WTC11 (cell line): ENCODE results near the gene SEMA4D. TPM values are rescaled to one million over a fixed set of nuclear protein-coding genes. Genes with fewer than 3 reads are reported as not detected.
A peak's percentile ranks its signal among the peaks of the same experiment; 100 is the strongest.

Source experiments
- ATAC-seq: fragments of 200-7000 bp; cut with Tn5 transposase; 2 replicates; pipeline ENCODE4 v1.10.0; 2021; ENCODE audit warnings: mild to moderate bottlenecking, moderate library complexity
- CTCF ChIA-PET: fragments of 300-600 bp; sonication (Branson Sonifier 250); formaldehyde crosslinking; loops from one replicate; lab custom pipeline; 2021; ENCODE audit warnings: antibody characterized with exemption; lab: Charles Lee
- POLR2A ChIA-PET: fragments of 350-600 bp; sonication (Branson Sonifier 250); formaldehyde crosslinking; loops from one replicate; lab custom pipeline; 2021; ENCODE audit warnings: antibody characterized with exemption; lab: Charles Lee
- DNase-seq: peaks from one replicate; pipeline ENCODE4 v3.0.0; 2021; ENCODE audit warnings: low spot score
- H3K27ac Mint-ChIP-seq: 2 replicates; pipeline ENCODE4 v1.8.0; 2021; ENCODE audit warnings: mixed read lengths
- H3K27me3 Mint-ChIP-seq: 2 replicates; pipeline ENCODE4 v1.8.0; 2021; ENCODE audit warnings: low read depth, mild to moderate bottlenecking, moderate library complexity, mixed read lengths
- H3K36me3 Mint-ChIP-seq: 2 replicates; pipeline ENCODE4 v1.8.0; 2021; ENCODE audit warnings: mixed read lengths
- H3K4me1 Mint-ChIP-seq: 2 replicates; pipeline ENCODE4 v1.8.0; 2022; ENCODE audit warnings: mixed read lengths
- H3K4me3 Mint-ChIP-seq: 2 replicates; pipeline ENCODE4 v1.8.0; 2021; ENCODE audit warnings: mild to moderate bottlenecking, moderate library complexity, mixed read lengths
- H3K9me3 Mint-ChIP-seq: 2 replicates; pipeline ENCODE4 v1.8.0; 2021; ENCODE audit warnings: mixed read lengths
- CREB1 ChIP-seq: sonication (generic); formaldehyde crosslinking; IDR thresholded peaks from 2 replicates; pipeline ENCODE4 v1.8.0; 2023; ENCODE audit warnings: mild to moderate bottlenecking, missing genetic modification reagents
- EMX1 ChIP-seq: fragments of 250-450 bp; sonication (Bioruptor Pico); IDR thresholded peaks from 2 replicates; pipeline ENCODE4 v1.8.0; 2021; ENCODE audit warnings: mild to moderate bottlenecking
- ETV6 ChIP-seq: sonication (generic); formaldehyde crosslinking; IDR thresholded peaks from 2 replicates; pipeline ENCODE4 v1.8.1; 2022; ENCODE audit warnings: mild to moderate bottlenecking, missing genetic modification reagents
- FOXK1 ChIP-seq: sonication (generic); formaldehyde crosslinking; IDR thresholded peaks from 2 replicates; pipeline ENCODE4 v1.8.0; 2022; ENCODE audit warnings: mild to moderate bottlenecking, moderate library complexity, missing genetic modification reagents
- GTF2I ChIP-seq: fragments of 250-450 bp; sonication (Bioruptor Pico); conservative IDR thresholded peaks from 2 replicates; pipeline ENCODE4 v1.4.0; 2021; ENCODE audit warnings: mild to moderate bottlenecking
- HMGA2 ChIP-seq: fragments of 250-450 bp; sonication (Bioruptor Pico); IDR thresholded peaks from 2 replicates; pipeline ENCODE4 v1.4.0; 2021; ENCODE audit warnings: mild to moderate bottlenecking, moderate library complexity
- JUN ChIP-seq: sonication (generic); formaldehyde crosslinking; IDR thresholded peaks from 2 replicates; pipeline ENCODE4 v1.8.0; 2023; ENCODE audit warnings: mild to moderate bottlenecking, missing genetic modification reagents
- NFYB ChIP-seq: sonication (generic); formaldehyde crosslinking; conservative IDR thresholded peaks from 2 replicates; pipeline ENCODE4 v1.8.0; 2022; ENCODE audit warnings: low read depth, missing genetic modification reagents
- OVOL2 ChIP-seq: fragments of 250-450 bp; sonication (Bioruptor Pico); IDR thresholded peaks from 2 replicates; pipeline ENCODE4 v1.9.0; 2021; ENCODE audit warnings: mild to moderate bottlenecking, borderline replicate concordance
- SP1 ChIP-seq: sonication (generic); formaldehyde crosslinking; conservative IDR thresholded peaks from 2 replicates; pipeline ENCODE4 v1.8.1; 2022; ENCODE audit warnings: missing genetic modification reagents
- ZBTB43 ChIP-seq: sonication (generic); formaldehyde crosslinking; IDR thresholded peaks from 2 replicates; pipeline ENCODE4 v1.8.1; 2023; ENCODE audit warnings: mild to moderate bottlenecking, missing genetic modification reagents
- ZNF219 ChIP-seq: sonication (generic); formaldehyde crosslinking; IDR thresholded peaks from 2 replicates; pipeline ENCODE4 v1.8.0; 2023; ENCODE audit warnings: missing genetic modification reagents, mild to moderate bottlenecking, borderline replicate concordance
- ZNF317 ChIP-seq: sonication (generic); formaldehyde crosslinking; IDR thresholded peaks from 2 replicates; pipeline ENCODE4 v1.8.1; 2023; ENCODE audit warnings: low read depth, mild to moderate bottlenecking, moderate library complexity, missing genetic modification reagents, borderline replicate concordance
- ZNF416 ChIP-seq: fragments of 250-450 bp; sonication (Bioruptor Pico); IDR thresholded peaks from 2 replicates; pipeline ENCODE4 v1.9.0; 2021; ENCODE audit warnings: mild to moderate bottlenecking, inconsistent platforms
- ZNF671 ChIP-seq: fragments of 250-450 bp; sonication (Bioruptor Pico); IDR thresholded peaks from 2 replicates; pipeline ENCODE4 v1.8.0; 2021; ENCODE audit warnings: mild to moderate bottlenecking
- ZSCAN18 ChIP-seq: fragments of 250-450 bp; sonication (Bioruptor Pico); IDR thresholded peaks from 2 replicates; pipeline ENCODE4 v2.1.2; 2022; ENCODE audit warnings: mild to moderate bottlenecking, moderate library complexity
- total RNA-seq: library from RNA; stranded (reverse); gene quantifications from 3 replicates; pipeline ENCODE4 v1.2.3, GENCODE V29; 2021
- TF ChIP-seq, protein P1 (sequence below): sonication (generic); formaldehyde crosslinking; IDR thresholded peaks from 2 replicates; pipeline ENCODE4 v1.8.1; 2023; ENCODE audit warnings: mild to moderate bottlenecking, missing genetic modification reagents, borderline replicate concordance
- TF ChIP-seq, protein P2 (sequence below): sonication (generic); formaldehyde crosslinking; IDR thresholded peaks from 2 replicates; pipeline ENCODE4 v1.8.1; 2022; ENCODE audit warnings: low read depth, mild to moderate bottlenecking, moderate library complexity, missing genetic modification reagents, borderline replicate concordance
- TF ChIP-seq, protein P3 (sequence below): sonication (generic); formaldehyde crosslinking; IDR thresholded peaks from 2 replicates; pipeline ENCODE4 v1.8.1; 2023; ENCODE audit warnings: mild to moderate bottlenecking, missing genetic modification reagents

The SEMA4D gene
- total RNA-seq, 1 experiment from 2014 or later, result 67.8 TPM

- TF ChIP-seq, protein P1, sequence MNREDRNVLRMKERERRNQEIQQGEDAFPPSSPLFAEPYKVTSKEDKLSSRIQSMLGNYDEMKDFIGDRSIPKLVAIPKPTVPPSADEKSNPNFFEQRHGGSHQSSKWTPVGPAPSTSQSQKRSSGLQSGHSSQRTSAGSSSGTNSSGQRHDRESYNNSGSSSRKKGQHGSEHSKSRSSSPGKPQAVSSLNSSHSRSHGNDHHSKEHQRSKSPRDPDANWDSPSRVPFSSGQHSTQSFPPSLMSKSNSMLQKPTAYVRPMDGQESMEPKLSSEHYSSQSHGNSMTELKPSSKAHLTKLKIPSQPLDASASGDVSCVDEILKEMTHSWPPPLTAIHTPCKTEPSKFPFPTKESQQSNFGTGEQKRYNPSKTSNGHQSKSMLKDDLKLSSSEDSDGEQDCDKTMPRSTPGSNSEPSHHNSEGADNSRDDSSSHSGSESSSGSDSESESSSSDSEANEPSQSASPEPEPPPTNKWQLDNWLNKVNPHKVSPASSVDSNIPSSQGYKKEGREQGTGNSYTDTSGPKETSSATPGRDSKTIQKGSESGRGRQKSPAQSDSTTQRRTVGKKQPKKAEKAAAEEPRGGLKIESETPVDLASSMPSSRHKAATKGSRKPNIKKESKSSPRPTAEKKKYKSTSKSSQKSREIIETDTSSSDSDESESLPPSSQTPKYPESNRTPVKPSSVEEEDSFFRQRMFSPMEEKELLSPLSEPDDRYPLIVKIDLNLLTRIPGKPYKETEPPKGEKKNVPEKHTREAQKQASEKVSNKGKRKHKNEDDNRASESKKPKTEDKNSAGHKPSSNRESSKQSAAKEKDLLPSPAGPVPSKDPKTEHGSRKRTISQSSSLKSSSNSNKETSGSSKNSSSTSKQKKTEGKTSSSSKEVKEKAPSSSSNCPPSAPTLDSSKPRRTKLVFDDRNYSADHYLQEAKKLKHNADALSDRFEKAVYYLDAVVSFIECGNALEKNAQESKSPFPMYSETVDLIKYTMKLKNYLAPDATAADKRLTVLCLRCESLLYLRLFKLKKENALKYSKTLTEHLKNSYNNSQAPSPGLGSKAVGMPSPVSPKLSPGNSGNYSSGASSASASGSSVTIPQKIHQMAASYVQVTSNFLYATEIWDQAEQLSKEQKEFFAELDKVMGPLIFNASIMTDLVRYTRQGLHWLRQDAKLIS (CRISPR knock-in tag), result no peak
- TF ChIP-seq CREB1 (CRISPR knock-in tag) (no peak), HMGA2 (no peak), OVOL2 (no peak), ETV6 (CRISPR knock-in tag) (no peak)
Measured at GRCh38 chr9:89363311-89363670, 134.6 kb downstream of the SEMA4D start (continued).

GRCh38 chr9:89362647-89363310, 135.1 kb downstream of the SEMA4D start:
- H3K27me3 Mint-ChIP-seq, result no peaks in the 10 kb centered on the region
- DNase-seq (no peak), ATAC-seq (no peak)
- H3K4me3 Mint-ChIP-seq, result no peak overlapping the region
- H3K9me3 Mint-ChIP-seq, result no peaks in the 10 kb centered on the region
- ChIA-PET POLR2A (interaction anchor here (0.8 kb wide), 1 partner anchor 228 kb away, joined by 3 read pairs; no protein-coding TSS in a partner anchor), CTCF (interaction anchor here (1.1 kb wide), 1 partner anchor 231 kb away, joined by 5 read pairs; no protein-coding TSS in a partner anchor)
- no peaks in the 10 kb centered on the region for H3K4me1 Mint-ChIP-seq
- TF ChIP-seq NFYB (CRISPR knock-in tag) (no peak), ZNF671 (CRISPR knock-in tag) (no peak)
- TF ChIP-seq, all 79 proteins: peak for 0
- Mint-ChIP-seq H3K36me3 (peaks cover 36% of the 10 kb centered on the region), H3K27ac (no peak overlapping the region)

- Mint-ChIP-seq H3K36me3 (peaks cover 43% of the 10 kb centered on the region), H3K27ac (peak overlapping the region; percentile 6; the same call in 1 of the 2 replicates), H3K4me3 (no peak overlapping the region), H3K4me1 (no peaks in the 10 kb centered on the region)
- no peak for DNase-seq
- TF ChIP-seq ZBTB43 (CRISPR knock-in tag), result no peak
- no peak for TF ChIP-seq NFYB (CRISPR knock-in tag)
- no peak for TF ChIP-seq JUN (CRISPR knock-in tag)
- TF ChIP-seq, all 79 proteins: peak for 0
- no peak for ATAC-seq
- ChIA-PET POLR2A (interaction anchor here (0.8 kb wide), 1 partner anchor 229 kb away, joined by 3 read pairs; no protein-coding TSS in a partner anchor), CTCF (interaction anchor here (1.3 kb wide), 1 partner anchor 231 kb away, joined by 3 read pairs; no protein-coding TSS in a partner anchor)
- H3K27me3 Mint-ChIP-seq, result no peaks in the 10 kb centered on the region
- no peaks in the 10 kb centered on the region for H3K9me3 Mint-ChIP-seq
Measured at GRCh38 chr9:89361816-89362646, 135.9 kb downstream of the SEMA4D start.

DNA sequence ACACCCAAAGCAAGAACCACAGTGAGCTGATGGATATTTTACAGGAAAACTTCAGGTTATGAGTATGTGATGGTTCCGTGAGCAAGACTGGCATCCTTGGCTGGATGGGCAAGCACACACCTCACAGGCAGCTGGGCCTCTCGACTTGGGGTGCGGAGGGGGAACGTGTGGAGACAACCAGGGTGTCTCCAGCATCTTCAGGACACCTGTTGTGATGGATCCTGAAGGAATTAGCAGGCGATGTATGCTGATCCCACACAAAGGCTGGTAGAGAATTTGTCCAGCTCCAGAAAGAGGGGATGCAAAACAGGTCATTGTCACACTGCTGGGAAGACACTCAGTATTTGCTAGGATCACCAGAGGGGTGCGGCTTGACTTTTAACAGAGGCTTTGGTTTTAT, 136.9 kb downstream of the SEMA4D start:
- DNase-seq (no peak), ATAC-seq (no peak)
- POLR2A ChIA-PET, result no interaction called here
- H3K27me3 Mint-ChIP-seq, result no peaks in the 10 kb centered on the region
- CTCF ChIA-PET, result interaction anchor here (1.3 kb wide), 1 partner anchor 232 kb away, joined by 3 read pairs; no protein-coding TSS in a partner anchor
- H3K27ac Mint-ChIP-seq, result peak overlapping the region; percentile 6; the same call in 1 of the 2 replicates
- no peak overlapping the region for H3K4me3 Mint-ChIP-seq
- H3K4me1 Mint-ChIP-seq, result no peaks in the 10 kb centered on the region
- peaks cover 53% of the 10 kb centered on the region for H3K36me3 Mint-ChIP-seq
- H3K9me3 Mint-ChIP-seq, result no peaks in the 10 kb centered on the region
- TF ChIP-seq, protein P2, sequence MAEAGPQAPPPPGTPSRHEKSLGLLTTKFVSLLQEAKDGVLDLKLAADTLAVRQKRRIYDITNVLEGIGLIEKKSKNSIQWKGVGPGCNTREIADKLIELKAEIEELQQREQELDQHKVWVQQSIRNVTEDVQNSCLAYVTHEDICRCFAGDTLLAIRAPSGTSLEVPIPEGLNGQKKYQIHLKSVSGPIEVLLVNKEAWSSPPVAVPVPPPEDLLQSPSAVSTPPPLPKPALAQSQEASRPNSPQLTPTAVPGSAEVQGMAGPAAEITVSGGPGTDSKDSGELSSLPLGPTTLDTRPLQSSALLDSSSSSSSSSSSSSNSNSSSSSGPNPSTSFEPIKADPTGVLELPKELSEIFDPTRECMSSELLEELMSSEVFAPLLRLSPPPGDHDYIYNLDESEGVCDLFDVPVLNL, result no peak
- no peak for TF ChIP-seq ZNF416 (CRISPR knock-in tag)
- no peak for TF ChIP-seq FOXK1 (CRISPR knock-in tag)
- no peak for TF ChIP-seq EMX1 (CRISPR knock-in tag)
- no peak for TF ChIP-seq SP1 (CRISPR knock-in tag)
- no peak for TF ChIP-seq ZNF317 (CRISPR knock-in tag)
- TF ChIP-seq, protein P3, sequence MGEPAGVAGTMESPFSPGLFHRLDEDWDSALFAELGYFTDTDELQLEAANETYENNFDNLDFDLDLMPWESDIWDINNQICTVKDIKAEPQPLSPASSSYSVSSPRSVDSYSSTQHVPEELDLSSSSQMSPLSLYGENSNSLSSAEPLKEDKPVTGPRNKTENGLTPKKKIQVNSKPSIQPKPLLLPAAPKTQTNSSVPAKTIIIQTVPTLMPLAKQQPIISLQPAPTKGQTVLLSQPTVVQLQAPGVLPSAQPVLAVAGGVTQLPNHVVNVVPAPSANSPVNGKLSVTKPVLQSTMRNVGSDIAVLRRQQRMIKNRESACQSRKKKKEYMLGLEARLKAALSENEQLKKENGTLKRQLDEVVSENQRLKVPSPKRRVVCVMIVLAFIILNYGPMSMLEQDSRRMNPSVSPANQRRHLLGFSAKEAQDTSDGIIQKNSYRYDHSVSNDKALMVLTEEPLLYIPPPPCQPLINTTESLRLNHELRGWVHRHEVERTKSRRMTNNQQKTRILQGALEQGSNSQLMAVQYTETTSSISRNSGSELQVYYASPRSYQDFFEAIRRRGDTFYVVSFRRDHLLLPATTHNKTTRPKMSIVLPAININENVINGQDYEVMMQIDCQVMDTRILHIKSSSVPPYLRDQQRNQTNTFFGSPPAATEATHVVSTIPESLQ (CRISPR knock-in tag), result no peak
- no peak for TF ChIP-seq ZSCAN18 (CRISPR knock-in tag)
- TF ChIP-seq GTF2I (CRISPR knock-in tag), result no peak
- TF ChIP-seq ZNF219 (CRISPR knock-in tag), result no peak
